Right lobe of liver (tissue), 6 donors: Measurements from ENCODE around the gene LGMN. TPM values are rescaled to one million over a fixed set of nuclear protein-coding genes. Genes with fewer than 3 reads are reported as not detected.

Experiments
- ATAC-seq, 4 donors: fragments of 200-7000 bp; cut with Tn5 transposase; one replicate each; pipeline ENCODE4 v1.9.1; 2020; ENCODE audit warnings: mild to moderate bottlenecking in 4 of 4, moderate library complexity in 4 of 4
- DNase-seq, 3 donors: peaks; one replicate each; pipeline ENCODE4 v3.0.0-alpha.2; 2020
- H3K27ac ChIP-seq, 3 donors: fragments of 200-600 bp; one replicate each; pipeline ENCODE4 v1.8.0; 2022
- H3K27me3 ChIP-seq, 2 donors: fragments of 200-600 bp; one replicate each; pipeline ENCODE4 v1.8.0; 2022
- H3K36me3 ChIP-seq, 4 donors: fragments of 200-600 bp; sonication (generic) in 1 of 4; one replicate each; pipeline versions ENCODE4 v1.5.1 to v1.8.0; 2017 to 2022; ENCODE audit warnings: control low read depth in 1 of 4
- H3K4me1 ChIP-seq, 4 donors: fragments of 200-600 bp; sonication (generic) in 1 of 4; one replicate each; pipeline versions ENCODE4 v1.5.1 to v1.8.0; 2017 to 2022; ENCODE audit warnings: control low read depth in 1 of 4
- H3K4me3 ChIP-seq, 3 donors: fragments of 200-600 bp; one replicate each; pipeline ENCODE4 v1.8.0; 2022
- H3K9me3 ChIP-seq, 4 donors: fragments of 200-600 bp; sonication (generic) in 1 of 4; one replicate each; pipeline versions ENCODE4 v1.5.1 to v1.8.0; 2017 to 2022; ENCODE audit warnings: control low read depth in 1 of 4
- CTCF ChIP-seq, 4 donors: fragments of 200-600 bp in 3 of 4; fragments of 450-650 bp in 1 of 4; IDR thresholded peaks; one replicate each; pipeline versions ENCODE4 v1.5.1 to v1.8.0; 2016 to 2022; ENCODE audit warnings: antibody characterized with exemption in 4 of 4, mild to moderate bottlenecking in 2 of 4
- POLR2A ChIP-seq: fragments of 450-650 bp; IDR thresholded peaks from one replicate; pipeline ENCODE4 v1.6.1; 2017; ENCODE audit warnings: antibody characterized with exemption, mild to moderate bottlenecking
- WGBS: methylation state at CpG from one replicate; pipeline ENCODE4 v1.1.6; 2018; ENCODE audit warnings: low coverage, low lambda C conversion rate; ENCODE audit not compliant: insufficient coverage; ENCODE audit errors: missing lambda C conversion rate; 5-methylcytosine and 5-hydroxymethylcytosine counted together
- intact Hi-C, 2 donors: fragments of 100-400 bp; cut with DNase I; formaldehyde crosslinking; loops; one replicate each; pipeline versions ENCODE4 v1.11.2 to v1.14.1; 2022
- total RNA-seq, 6 experiments: library from RNA; depleted of rRNA in 2 of 6; stranded (reverse); fragments of >200 nt in 2 of 6; fragmentation: NEBNext Ultra II Directional in 3 of 6; extraction: Animal tissue kit (Norgen Biotek cat#: 25700) in 3 of 6; gene quantifications; one replicate each; pipeline versions ENCODE4 v1.1.0 to v1.2.4, GENCODE V29; 2016 to 2023
- donor health status: DM: no; HTN: yes; CAD: no.
- donor health status: DM: no; HTN: no; CAD: no.
- donor health status: DM: no; HTN: no; CAD: no.
- donor health status: DM: no; HTN: yes; CAD: no.
- donor health status: DM: no; HTN: yes; CAD: no.

LGMN gene
- total RNA-seq, 6 experiments from 2014 or later = 39.6 to 111 (median 49.3) TPM

GRCh38 chr14:92737206-92737605 lies 11.2 kb downstream of the LGMN start:
- no peaks in the 10 kb centered on the region for H3K4me1 ChIP-seq
- no peak for DNase-seq
- ATAC-seq = peak in 1 of 4 donors; percentile 24
- WGBS = 69% methylated on average over 4 of the region's 4 CpGs
- intact Hi-C loops = no loop called here
- H3K27ac ChIP-seq = no peak overlapping the region
- no peaks in the 10 kb centered on the region for H3K9me3 ChIP-seq
- peaks cover 0 to 16% (median 0%) of the 10 kb centered on the region in 4 donors for H3K36me3 ChIP-seq
- no peak for TF ChIP-seq CTCF (IDR thresholded peaks at IDR 0.05)
- TF ChIP-seq POLR2A = no peak
- no peak overlapping the region for H3K4me3 ChIP-seq
- H3K27me3 ChIP-seq = no peaks in the 10 kb centered on the region

GRCh38 chr14:92735344-92735743 lies 13.1 kb downstream of the LGMN start:
- ATAC-seq (no peak), DNase-seq (no peak)
- Histone ChIP-seq H3K27ac (no peak overlapping the region), H3K4me1 (no peaks in the 10 kb centered on the region), H3K27me3 (no peaks in the 10 kb centered on the region), H3K36me3 (peaks cover 0 to 20% (median 0%) of the 10 kb centered on the region in 4 donors), H3K4me3 (no peak overlapping the region), H3K9me3 (no peaks in the 10 kb centered on the region)
- WGBS = 85% methylated on average over 4 of the region's 6 CpGs
- TF ChIP-seq POLR2A (no peak), CTCF (IDR thresholded peaks at IDR 0.05) (no peak)
- intact Hi-C loops = no loop called here

GRCh38 chr14:92734618-92735017 lies 13.8 kb downstream of the LGMN start:
- intact Hi-C loops = no loop called here
- H3K9me3 ChIP-seq = no peaks in the 10 kb centered on the region
- no peak overlapping the region for H3K4me3 ChIP-seq
- DNase-seq (no peak), ATAC-seq (peak in 1 of 4 donors; percentile 22)
- no peaks in the 10 kb centered on the region for H3K27me3 ChIP-seq
- no peak overlapping the region for H3K27ac ChIP-seq
- H3K4me1 ChIP-seq = no peaks in the 10 kb centered on the region
- WGBS = 79% methylated on average over 4 of the region's 7 CpGs
- H3K36me3 ChIP-seq = peaks cover 0 to 16% (median 0%) of the 10 kb centered on the region in 4 donors
- TF ChIP-seq CTCF (IDR thresholded peaks at IDR 0.05) (no peak), POLR2A (no peak)

GRCh38 chr14:92733007-92733406 lies 15.4 kb downstream of the LGMN start:
- intact Hi-C loops = no loop called here
- peaks cover 0 to 16% (median 0%) of the 10 kb centered on the region in 4 donors for H3K36me3 ChIP-seq
- H3K4me1 ChIP-seq = no peaks in the 10 kb centered on the region
- H3K9me3 ChIP-seq = no peaks in the 10 kb centered on the region
- no peak for ATAC-seq
- DNase-seq = no peak
- H3K4me3 ChIP-seq = no peak overlapping the region
- 25% methylated on average over 1 of the region's 4 CpGs for WGBS
- TF ChIP-seq CTCF (IDR thresholded peaks at IDR 0.05) = no peak
- TF ChIP-seq POLR2A = no peak
- H3K27me3 ChIP-seq = no peaks in the 10 kb centered on the region
- H3K27ac ChIP-seq = no peak overlapping the region

GRCh38 chr14:92731622-92732115 lies 16.8 kb downstream of the LGMN start:
- DNase-seq = no peak
- no peaks in the 10 kb centered on the region for H3K9me3 ChIP-seq
- no peak overlapping the region for H3K27ac ChIP-seq
- peaks cover 0 to 16% (median 0%) of the 10 kb centered on the region in 4 donors for H3K36me3 ChIP-seq
- ATAC-seq = no peak
- 88% methylated on average over 3 of the region's 3 CpGs for WGBS
- no peaks in the 10 kb centered on the region for H3K4me1 ChIP-seq
- no peaks in the 10 kb centered on the region for H3K27me3 ChIP-seq
- TF ChIP-seq POLR2A (no peak), CTCF (IDR thresholded peaks at IDR 0.05) (no peak)
- H3K4me3 ChIP-seq = no peak overlapping the region
- intact Hi-C loops = no loop called here
